ENCODE measurements around the gene TNRC6B.

TNRC6B gene

DNA sequence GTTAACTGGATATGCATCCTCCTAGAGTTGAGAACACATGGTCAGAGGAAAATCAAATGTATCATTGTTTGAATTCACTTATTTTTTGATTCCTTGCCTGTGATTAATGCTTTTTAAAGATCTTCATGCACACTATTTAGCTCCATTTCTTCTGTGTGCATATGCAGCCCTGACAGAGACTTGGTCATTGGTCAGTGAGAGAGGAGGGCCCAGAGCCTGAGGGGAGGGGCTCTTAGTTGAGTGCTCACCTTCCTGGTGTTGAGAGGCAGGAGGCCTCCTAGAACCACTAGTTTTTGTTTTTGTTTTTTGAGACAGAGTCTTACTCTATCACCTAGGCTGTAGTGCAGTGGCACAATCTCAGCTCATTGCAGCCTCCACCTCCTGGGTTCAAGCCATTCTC lies 48.9 kb downstream of the TNRC6B start:
- no peak overlapping the region for H3K4me3 ChIP-seq (ENCODE audit: low read depth, low read length)
- TF ChIP-seq MAX (IDR thresholded peaks at IDR 0.05; ENCODE audit: low read depth, low read length), result no peak
- TF ChIP-seq MYC (IDR thresholded peaks at IDR 0.05; ENCODE audit: low read depth, low read length), result no peak
- TF ChIP-seq, protein P1, sequence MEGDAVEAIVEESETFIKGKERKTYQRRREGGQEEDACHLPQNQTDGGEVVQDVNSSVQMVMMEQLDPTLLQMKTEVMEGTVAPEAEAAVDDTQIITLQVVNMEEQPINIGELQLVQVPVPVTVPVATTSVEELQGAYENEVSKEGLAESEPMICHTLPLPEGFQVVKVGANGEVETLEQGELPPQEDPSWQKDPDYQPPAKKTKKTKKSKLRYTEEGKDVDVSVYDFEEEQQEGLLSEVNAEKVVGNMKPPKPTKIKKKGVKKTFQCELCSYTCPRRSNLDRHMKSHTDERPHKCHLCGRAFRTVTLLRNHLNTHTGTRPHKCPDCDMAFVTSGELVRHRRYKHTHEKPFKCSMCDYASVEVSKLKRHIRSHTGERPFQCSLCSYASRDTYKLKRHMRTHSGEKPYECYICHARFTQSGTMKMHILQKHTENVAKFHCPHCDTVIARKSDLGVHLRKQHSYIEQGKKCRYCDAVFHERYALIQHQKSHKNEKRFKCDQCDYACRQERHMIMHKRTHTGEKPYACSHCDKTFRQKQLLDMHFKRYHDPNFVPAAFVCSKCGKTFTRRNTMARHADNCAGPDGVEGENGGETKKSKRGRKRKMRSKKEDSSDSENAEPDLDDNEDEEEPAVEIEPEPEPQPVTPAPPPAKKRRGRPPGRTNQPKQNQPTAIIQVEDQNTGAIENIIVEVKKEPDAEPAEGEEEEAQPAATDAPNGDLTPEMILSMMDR (IDR thresholded peaks at IDR 0.05; ENCODE audit: low read depth, low read length), result no peak
- no peak for TF ChIP-seq POLR2A (IDR thresholded peaks at IDR 0.05; ENCODE audit: extremely low read depth, insufficient read length)
- no peak for DNase-seq (ENCODE audit: low read depth)

GRCh38 chr22:40231618-40232313 lies 54.0 kb downstream of the TNRC6B start:
- no peak overlapping the region for H3K4me3 ChIP-seq (ENCODE audit: low read depth, low read length)
- TF ChIP-seq MAX (IDR thresholded peaks at IDR 0.05; ENCODE audit: low read depth, low read length) (no peak), MYC (IDR thresholded peaks at IDR 0.05; ENCODE audit: low read depth, low read length) (no peak), POLR2A (IDR thresholded peaks at IDR 0.05; ENCODE audit: extremely low read depth, insufficient read length) (no peak)
- TF ChIP-seq, protein P1 (IDR thresholded peaks at IDR 0.05; ENCODE audit: low read depth, low read length), result no peak
- no peak for DNase-seq (ENCODE audit: low read depth)

DNA sequence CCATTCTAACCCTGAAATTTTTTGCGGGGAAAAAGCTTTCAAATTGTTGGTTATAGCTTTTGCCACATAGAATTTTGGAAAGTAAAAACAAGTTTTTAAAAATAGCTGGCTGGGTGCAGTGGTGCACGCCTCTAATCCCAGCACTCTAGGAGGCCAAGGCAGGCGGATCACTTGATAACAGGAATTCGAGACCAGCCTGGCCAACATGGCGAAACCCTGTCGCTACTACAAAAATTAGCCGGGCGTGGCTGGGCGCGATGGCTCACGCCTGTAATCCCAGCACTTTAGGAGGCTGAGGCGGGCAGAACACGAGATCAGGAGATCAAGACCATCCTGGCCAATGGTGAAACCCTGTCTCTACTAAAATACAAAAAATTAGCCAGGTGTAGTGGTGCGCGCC lies 54.9 kb downstream of the TNRC6B start:
- TF ChIP-seq POLR2A (IDR thresholded peaks at IDR 0.05; ENCODE audit: extremely low read depth, insufficient read length) (no peak), MAX (IDR thresholded peaks at IDR 0.05; ENCODE audit: low read depth, low read length) (no peak), MYC (IDR thresholded peaks at IDR 0.05; ENCODE audit: low read depth, low read length) (no peak)
- TF ChIP-seq, protein P1 (IDR thresholded peaks at IDR 0.05; ENCODE audit: low read depth, low read length), result no peak
- H3K4me3 ChIP-seq (ENCODE audit: low read depth, low read length), result no peak overlapping the region
- no peak for DNase-seq (ENCODE audit: low read depth)

GRCh38 chr22:40233886-40234285 lies 56.2 kb downstream of the TNRC6B start:
- no peak for TF ChIP-seq MYC (IDR thresholded peaks at IDR 0.05; ENCODE audit: low read depth, low read length)
- TF ChIP-seq POLR2A (IDR thresholded peaks at IDR 0.05; ENCODE audit: extremely low read depth, insufficient read length), result no peak
- DNase-seq (ENCODE audit: low read depth), result no peak

DNA sequence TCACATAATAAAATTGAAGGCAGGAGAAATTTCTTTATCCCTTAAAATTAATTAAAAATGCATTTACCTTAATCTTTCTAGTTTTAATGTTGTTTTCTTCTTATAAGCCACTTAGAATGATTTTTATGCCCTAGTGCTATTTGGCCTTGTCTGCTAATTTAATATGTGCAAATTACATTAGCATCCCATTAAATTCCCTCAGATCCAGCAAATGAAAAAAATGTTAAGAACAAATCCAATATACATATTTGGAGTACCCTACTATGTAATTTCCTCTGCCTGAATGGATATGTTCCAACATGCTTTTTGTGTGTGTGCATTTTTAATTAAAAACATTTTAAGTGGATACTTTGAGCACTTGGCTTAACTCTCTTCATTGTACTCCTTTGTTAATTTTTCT lies 56.9 kb downstream of the TNRC6B start:
- no peak overlapping the region for H3K4me3 ChIP-seq (ENCODE audit: low read depth, low read length)
- TF ChIP-seq MYC (IDR thresholded peaks at IDR 0.05; ENCODE audit: low read depth, low read length), result no peak
- TF ChIP-seq, protein P1 (IDR thresholded peaks at IDR 0.05; ENCODE audit: low read depth, low read length), result no peak
- no peak for TF ChIP-seq POLR2A (IDR thresholded peaks at IDR 0.05; ENCODE audit: extremely low read depth, insufficient read length)
- no peak for DNase-seq (ENCODE audit: low read depth)

More at GRCh38 chr22:40233886-40234285, 56.2 kb downstream of the TNRC6B start:
- no peak overlapping the region for H3K4me3 ChIP-seq (ENCODE audit: low read depth, low read length)

DNA sequence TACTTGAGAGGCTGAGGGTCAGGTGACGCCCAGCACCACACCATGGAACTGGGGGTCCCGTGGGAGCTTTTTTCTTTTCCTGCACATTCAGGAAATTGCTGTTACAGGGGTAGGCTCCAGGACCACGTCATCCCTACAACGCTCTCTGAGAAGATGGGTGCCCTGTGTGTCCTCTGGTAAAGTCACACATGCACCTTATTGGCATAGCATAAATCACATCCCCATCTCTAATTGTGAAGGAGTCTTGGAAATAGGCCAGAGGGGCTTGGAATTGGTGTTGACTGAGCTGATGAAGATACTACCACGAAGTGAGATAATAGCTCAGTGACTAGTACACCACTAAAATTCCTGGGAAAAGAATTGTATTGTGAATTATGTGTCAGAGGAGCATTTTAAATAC lies 57.6 kb downstream of the TNRC6B start:
- TF ChIP-seq POLR2A (IDR thresholded peaks at IDR 0.05; ENCODE audit: extremely low read depth, insufficient read length), result no peak
- no peak for TF ChIP-seq MAX (IDR thresholded peaks at IDR 0.05; ENCODE audit: low read depth, low read length)
- TF ChIP-seq, protein P1 (IDR thresholded peaks at IDR 0.05; ENCODE audit: low read depth, low read length), result no peak
- TF ChIP-seq MYC (IDR thresholded peaks at IDR 0.05; ENCODE audit: low read depth, low read length), result no peak
- no peak overlapping the region for H3K4me3 ChIP-seq (ENCODE audit: low read depth, low read length)
- no peak for DNase-seq (ENCODE audit: low read depth)
